RCC 7860 (cell line): ENCODE results near the gene CRYBG2.
A peak's percentile ranks its signal among the peaks of the same experiment; 100 is the strongest.
"Not testable (repeated sequence)": the region's sequence is repeated elsewhere in the genome, so short reads cannot be mapped to it uniquely, and the experiment has no call there.

Experiments used
- DNase-seq: peaks from one replicate; pipeline ENCODE4 v3.0.0-alpha.2; 2015; ENCODE audit warnings: low spot score
- FAIRE-seq: peaks from 2 replicates; lab custom pipeline; 2012; peaks lifted over from hg19 to GRCh38; lab: Jason Lieb, UNC

CRYBG2 gene

GRCh38 chr1:26353976-26354820 is at the start of gene CRYBG2:
TSS of gene CRYBG2 (minus strand) at chr1:26354130. CDS start at chr1:26346657, 7,473 bp downstream.
- DNase-seq (no peak), FAIRE-seq (no peak)

GRCh38 chr1:26403656-26404055 is 49.7 kb upstream of the CRYBG2 start:
- DNase-seq (no peak), FAIRE-seq (no peak)

- FAIRE-seq (no peak), DNase-seq (no peak)
These were observed 48.0 kb upstream of the CRYBG2 start for GRCh38 chr1:26401891-26402290.

GRCh38 chr1:26399034-26399433 is 45.1 kb upstream of the CRYBG2 start:
- DNase-seq: no peak
- FAIRE-seq: no peak

GRCh38 chr1:26395754-26396153 is 41.8 kb upstream of the CRYBG2 start:
- DNase-seq (no peak), FAIRE-seq (no peak)

GRCh38 chr1:26391450-26391849 is 37.5 kb upstream of the CRYBG2 start:
- peak; percentile 34 for DNase-seq
- FAIRE-seq: no peak

- no peak for DNase-seq
- no peak for FAIRE-seq
These were observed 35.8 kb upstream of the CRYBG2 start for GRCh38 chr1:26389604-26390247.

GRCh38 chr1:26388791-26389445 is 35.0 kb upstream of the CRYBG2 start:
- no peak for FAIRE-seq
- peak; percentile 10 for DNase-seq

GRCh38 chr1:26387447-26387846 is 33.5 kb upstream of the CRYBG2 start:
- DNase-seq (peak; percentile 82), FAIRE-seq (peak; percentile 64)

GRCh38 chr1:26385063-26385462 is 31.1 kb upstream of the CRYBG2 start:
- not testable (repeated sequence) for FAIRE-seq, DNase-seq

- FAIRE-seq (no peak), DNase-seq (no peak)
These were observed 30.1 kb upstream of the CRYBG2 start for GRCh38 chr1:26384076-26384475.

GRCh38 chr1:26378879-26379251 is 24.9 kb upstream of the CRYBG2 start:
- FAIRE-seq (no peak), DNase-seq (no peak)

- DNase-seq (peak; percentile 80), FAIRE-seq (peak; percentile 87)
These were observed 24.4 kb upstream of the CRYBG2 start for GRCh38 chr1:26378088-26378878.

GRCh38 chr1:26376050-26376449 is 22.1 kb upstream of the CRYBG2 start:
- no peak for DNase-seq
- no peak for FAIRE-seq

GRCh38 chr1:26375081-26375480 is 21.2 kb upstream of the CRYBG2 start:
- DNase-seq: no peak
- FAIRE-seq: no peak

GRCh38 chr1:26374361-26374760 is 20.4 kb upstream of the CRYBG2 start:
- FAIRE-seq, DNase-seq: not testable (repeated sequence)

GRCh38 chr1:26373789-26374188 is 19.9 kb upstream of the CRYBG2 start:
- no peak for FAIRE-seq
- DNase-seq: no peak

- FAIRE-seq (no peak), DNase-seq (no peak)
These were observed 19.4 kb upstream of the CRYBG2 start for GRCh38 chr1:26373281-26373680.

GRCh38 chr1:26372611-26373010 is 18.7 kb upstream of the CRYBG2 start, which contains the start of gene ZNF683:
TSS of gene ZNF683 (minus strand) at chr1:26372750. CDS start at chr1:26368571, 4,179 bp downstream.
- FAIRE-seq, DNase-seq: not testable (repeated sequence)

- DNase-seq (no peak), FAIRE-seq (no peak)
These were observed 18.1 kb upstream of the CRYBG2 start for GRCh38 chr1:26372039-26372438.
